Smooth muscle cell (in vitro differentiated cells): ENCODE results near the gene NAXD. TPM values are rescaled to one million over a fixed set of nuclear protein-coding genes. Genes with fewer than 3 reads are reported as not detected.
"Not testable (repeated sequence)": the region's sequence is repeated elsewhere in the genome, so short reads cannot be mapped to it uniquely, and the experiment has no call there.

ENCODE experiments used
- DNase-seq: peaks from one replicate; lab custom pipeline; 2025; ENCODE audit not compliant: unreplicated experiment; lab: John Stamatoyannopoulos, UW
- H2AFZ ChIP-seq: fragments of 200-600 bp; sonication (generic); 2 replicates; pipeline ENCODE4 v1.6.0; 2016; ENCODE audit warnings: antibody characterized with exemption, low read depth, mild to moderate bottlenecking
- H3F3A ChIP-seq: fragments of 200-600 bp; sonication (generic); 2 replicates; pipeline ENCODE4 v1.6.0; 2017; ENCODE audit warnings: antibody characterized with exemption, low read depth
- H3K27ac ChIP-seq: fragments of 200-600 bp; sonication (generic); 2 replicates; pipeline ENCODE4 v1.5.1; 2016; ENCODE audit warnings: low read depth, mild to moderate bottlenecking
- H3K27me3 ChIP-seq: fragments of 200-600 bp; sonication (generic); 2 replicates; pipeline ENCODE4 v1.6.1; 2016; ENCODE audit warnings: low read depth, mild to moderate bottlenecking
- H3K36me3 ChIP-seq: fragments of 200-600 bp; sonication (generic); 2 replicates; pipeline ENCODE4 v1.5.1; 2016; ENCODE audit warnings: low read depth
- H3K4me1 ChIP-seq: fragments of 200-600 bp; sonication (generic); 2 replicates; pipeline ENCODE4 v1.5.1; 2016; ENCODE audit warnings: low read depth
- H3K4me2 ChIP-seq: fragments of 200-600 bp; sonication (generic); 2 replicates; pipeline ENCODE4 v1.6.0; 2016; ENCODE audit warnings: mild to moderate bottlenecking
- H3K4me3 ChIP-seq: fragments of 200-600 bp; sonication (generic); 2 replicates; pipeline ENCODE4 v1.5.1; 2016; ENCODE audit warnings: mild to moderate bottlenecking
- H3K79me2 ChIP-seq: fragments of 200-600 bp; sonication (generic); 2 replicates; pipeline ENCODE4 v1.6.0; 2016; ENCODE audit warnings: low read depth, mild to moderate bottlenecking
- H3K9ac ChIP-seq: fragments of 200-600 bp; sonication (generic); 2 replicates; pipeline ENCODE4 v1.6.0; 2016; ENCODE audit warnings: low read depth
- H3K9me3 ChIP-seq: fragments of 200-600 bp; sonication (generic); replicated peaks from 2 replicates; pipeline ENCODE4 v1.5.1; 2016; ENCODE audit warnings: low read depth
- H4K20me1 ChIP-seq: fragments of 200-600 bp; sonication (generic); 2 replicates; pipeline ENCODE4 v1.6.0; 2016; ENCODE audit warnings: low read depth
- CTCF ChIP-seq: fragments of 200-600 bp; sonication (generic); IDR thresholded peaks from 2 replicates; pipeline ENCODE4 v1.5.1; 2017; ENCODE audit warnings: borderline replicate concordance, mild to moderate bottlenecking, antibody characterized with exemption; ENCODE audit not compliant: insufficient read depth, poor library complexity, severe bottlenecking
- WGBS: methylation state at CpG from one replicate; pipeline ENCODE4 v1.1.7; 2016; ENCODE audit warnings: low lambda C conversion rate; 5-methylcytosine and 5-hydroxymethylcytosine counted together
- polyA plus RNA-seq: library from polyadenylated mRNA; unstranded; fragments of >200 nt; fragmentation: Nextera tagmentation; extraction: Ambion mirVana; gene quantifications from 2 replicates; pipeline ENCODE4 v1.2.1, GENCODE V29; 2016
- total RNA-seq: library from RNA; depleted of rRNA; stranded (reverse); fragments of >200 nt; gene quantifications from 2 replicates; pipeline ENCODE4 v1.2.3, GENCODE V29; 2014

NAXD gene
- total and polyA plus RNA-seq, 2 experiments from 2014 or later, result 16.9 to 30.9 TPM

- Histone ChIP-seq H3K9ac (no peak overlapping the region), H3K4me2 (no peak overlapping the region), H3K27me3 (no peaks in the 10 kb centered on the region), H3F3A (no peaks in the 10 kb centered on the region), H3K79me2 (no peaks in the 10 kb centered on the region), H4K20me1 (peaks cover 10% of the 10 kb centered on the region), H3K27ac (no peak overlapping the region), H3K36me3 (no peaks in the 10 kb centered on the region), H3K9me3 (no peaks in the 10 kb centered on the region), H3K4me3 (no peak overlapping the region), H2AFZ (no peak overlapping the region), H3K4me1 (no peaks in the 10 kb centered on the region)
- no peak for TF ChIP-seq CTCF
- WGBS, result 97% methylated on average over 14 of the region's 14 CpGs
- DNase-seq, result no peak
These were observed 38.5 kb downstream of the NAXD start for GRCh38 chr13:110653851-110654250.

DNA sequence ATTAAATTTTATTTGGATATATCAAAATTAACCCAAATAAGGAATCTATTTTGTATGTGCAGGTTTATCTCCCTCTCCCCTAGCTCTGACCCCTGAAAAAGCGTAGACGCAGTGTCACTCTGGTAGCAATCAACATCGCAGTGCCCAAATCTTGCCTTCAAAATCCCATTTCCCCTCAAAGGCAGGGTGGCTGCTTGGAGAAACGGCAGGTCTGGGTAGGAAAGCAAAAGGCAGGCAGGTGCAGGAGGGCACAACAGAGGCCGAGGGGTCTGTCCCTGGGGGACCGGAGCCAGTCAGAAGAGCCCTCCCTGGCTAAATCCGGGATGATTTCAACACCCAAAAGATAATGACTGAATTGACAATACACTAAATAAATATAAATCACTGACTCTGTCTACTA lies 41.9 kb downstream of the NAXD start:
- H3K9me3 ChIP-seq, result no peaks in the 10 kb centered on the region
- no peak overlapping the region for H3K9ac ChIP-seq
- H3K4me1 ChIP-seq, result no peaks in the 10 kb centered on the region
- no peaks in the 10 kb centered on the region for H3K79me2 ChIP-seq
- DNase-seq, result no peak
- 99% methylated on average over 7 of the region's 7 CpGs for WGBS
- no peak for TF ChIP-seq CTCF
- no peak overlapping the region for H3K27ac ChIP-seq
- H4K20me1 ChIP-seq, result peaks cover 13% of the 10 kb centered on the region
- H3K4me2 ChIP-seq, result no peak overlapping the region
- H3F3A ChIP-seq, result no peaks in the 10 kb centered on the region
- H3K4me3 ChIP-seq, result no peak overlapping the region
- H3K36me3 ChIP-seq, result peaks cover 9% of the 10 kb centered on the region
- no peak overlapping the region for H2AFZ ChIP-seq
- no peaks in the 10 kb centered on the region for H3K27me3 ChIP-seq

DNA sequence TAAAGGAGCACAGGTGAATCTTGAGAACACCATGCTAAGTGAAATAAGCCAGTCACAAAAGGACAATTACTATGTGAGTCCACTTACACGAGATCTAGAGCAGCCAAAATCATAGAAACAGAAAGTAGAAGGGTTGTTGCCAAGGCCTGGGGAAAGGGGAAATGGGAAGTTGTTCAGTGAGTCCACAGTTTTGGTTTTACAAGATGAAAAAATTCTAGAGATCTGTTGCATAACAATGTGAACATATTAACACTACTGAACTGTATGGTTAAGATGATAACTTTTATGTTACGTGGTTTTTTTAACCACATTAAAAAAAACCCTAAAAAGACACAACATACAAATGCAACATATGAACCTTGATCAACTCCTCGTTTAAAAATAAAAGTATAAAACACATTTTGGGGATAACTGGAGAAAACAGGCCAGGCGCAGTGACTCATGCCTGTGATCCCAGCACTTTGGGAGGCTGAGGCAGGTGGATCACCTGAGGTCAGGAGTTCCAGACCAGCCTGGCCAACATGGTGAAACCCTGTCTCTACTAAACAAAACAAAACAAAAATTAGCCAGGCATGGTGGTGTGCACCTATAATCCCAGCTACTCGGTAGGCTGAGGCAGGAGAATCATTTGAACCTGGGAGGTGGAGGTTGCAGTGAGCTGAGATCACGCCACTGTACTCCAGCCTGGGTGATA lies 43.0 kb downstream of the NAXD start:
- not testable (repeated sequence) for H3K27ac ChIP-seq, H3K4me2 ChIP-seq, H3F3A ChIP-seq, H3K27me3 ChIP-seq, H3K4me1 ChIP-seq, H3K9me3 ChIP-seq, H3K9ac ChIP-seq, DNase-seq, H3K36me3 ChIP-seq, H2AFZ ChIP-seq, H3K4me3 ChIP-seq, H3K79me2 ChIP-seq
- H4K20me1 ChIP-seq, result peaks cover 15% of the 10 kb centered on the region
- 99% methylated on average over 6 of the region's 6 CpGs for WGBS

GRCh38 chr13:110661256-110661655 lies 45.9 kb downstream of the NAXD start:
- Histone ChIP-seq H3K4me2 (no peak overlapping the region), H3K79me2 (no peaks in the 10 kb centered on the region), H3K27me3 (no peaks in the 10 kb centered on the region), H4K20me1 (peaks cover 5% of the 10 kb centered on the region), H3K27ac (no peak overlapping the region), H3K4me1 (no peaks in the 10 kb centered on the region), H3F3A (peaks cover 4% of the 10 kb centered on the region), H3K9ac (no peak overlapping the region), H2AFZ (no peak overlapping the region), H3K4me3 (no peak overlapping the region), H3K36me3 (peaks cover 15% of the 10 kb centered on the region), H3K9me3 (no peaks in the 10 kb centered on the region)
- DNase-seq, result no peak
- 62% methylated on average over 3 of the region's 3 CpGs for WGBS
- TF ChIP-seq CTCF, result no peak
